Muscle of arm (tissue), 12 donors: ENCODE results near the gene FTSJ3. TPM values are rescaled to one million over a fixed set of nuclear protein-coding genes. Genes with fewer than 3 reads are reported as not detected.

ENCODE experiments used
- DNase-seq: peaks from one replicate; pipeline ENCODE4 v3.0.0-alpha.2; 2013
- polyA plus RNA-seq, 12 donors: library from polyadenylated mRNA; unstranded; fragments of 120-200 nt; gene quantifications; one replicate each; pipeline ENCODE4 v1.2.1, GENCODE V29; 2013; ENCODE audit not compliant: insufficient read length in 12 of 12

The FTSJ3 gene
- polyA plus RNA-seq, 12 donors: 27.6 to 47.4 (median 32.6) TPM; not detected in 1

DNA sequence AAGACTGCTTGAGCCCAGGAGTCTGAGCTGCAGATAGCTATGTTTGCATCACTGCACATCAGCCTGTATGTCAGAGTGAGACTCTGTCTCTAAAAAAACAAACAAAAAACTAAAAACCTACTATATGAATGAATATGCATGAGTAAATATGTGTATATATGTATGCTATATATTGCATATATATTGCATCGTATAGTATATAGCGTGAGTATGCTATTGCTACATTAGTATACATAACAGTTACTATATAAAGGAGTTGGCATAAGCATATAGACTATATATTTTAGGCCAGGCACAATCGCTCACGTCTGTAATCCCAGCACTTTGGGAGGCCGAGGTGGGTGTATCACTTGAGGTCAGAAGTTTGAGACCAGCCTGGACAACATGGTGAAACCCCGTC lies 37.4 kb downstream of the FTSJ3 start:
- no peak for DNase-seq

DNA sequence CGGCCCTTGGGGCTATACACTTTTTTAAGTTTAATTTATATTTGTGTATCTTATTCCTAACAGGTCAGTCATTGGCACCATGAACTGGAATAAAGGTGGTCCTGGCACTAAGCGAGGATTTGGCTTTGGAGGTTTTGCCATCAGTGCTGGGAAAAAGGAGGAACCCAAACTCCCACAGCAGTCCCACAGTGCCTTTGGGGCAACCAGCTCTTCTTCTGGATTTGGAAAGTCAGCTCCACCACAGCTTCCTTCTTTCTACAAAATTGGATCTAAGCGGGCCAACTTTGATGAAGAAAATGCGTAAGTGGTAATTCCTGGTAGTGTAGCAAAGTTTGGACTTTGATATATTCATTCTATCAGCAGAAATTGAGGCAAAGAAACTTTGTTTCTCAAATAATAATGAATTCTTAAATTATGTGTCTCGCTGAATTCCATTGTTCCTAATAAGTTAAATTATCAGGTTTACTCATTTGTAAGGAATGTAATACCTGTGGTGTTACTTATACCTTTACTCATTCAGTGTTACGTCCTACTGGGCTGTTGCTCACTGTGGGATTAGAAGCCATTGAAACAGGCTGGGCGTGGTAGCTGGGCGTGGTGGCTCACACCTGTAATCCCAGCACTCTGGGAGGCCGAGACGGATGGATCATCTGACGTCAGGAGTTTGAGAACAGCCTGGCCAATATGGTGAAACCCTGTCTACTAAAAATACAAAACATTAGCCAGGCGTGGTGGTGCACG lies 40.3 kb downstream of the FTSJ3 start:
- no peak for DNase-seq

DNA sequence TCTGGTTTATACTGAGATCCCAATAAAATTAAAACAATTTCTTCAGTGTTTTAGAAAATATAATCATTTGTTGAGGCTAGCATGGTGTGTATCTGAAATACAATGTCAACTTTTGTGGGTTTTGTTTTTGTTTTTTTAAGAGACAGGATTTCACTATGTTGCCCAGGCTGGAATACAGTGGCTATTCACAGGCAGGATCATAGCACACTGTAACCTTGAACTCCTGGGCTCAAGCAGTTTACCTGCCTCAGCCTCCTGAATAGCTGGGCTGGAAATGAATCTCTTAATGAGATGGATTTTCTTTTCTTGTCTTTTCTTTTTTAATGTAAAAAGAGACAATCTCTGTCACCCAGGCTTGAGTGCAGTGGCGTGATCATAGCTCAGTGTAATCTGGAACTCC lies 41.3 kb downstream of the FTSJ3 start:
- DNase-seq: no peak

DNA sequence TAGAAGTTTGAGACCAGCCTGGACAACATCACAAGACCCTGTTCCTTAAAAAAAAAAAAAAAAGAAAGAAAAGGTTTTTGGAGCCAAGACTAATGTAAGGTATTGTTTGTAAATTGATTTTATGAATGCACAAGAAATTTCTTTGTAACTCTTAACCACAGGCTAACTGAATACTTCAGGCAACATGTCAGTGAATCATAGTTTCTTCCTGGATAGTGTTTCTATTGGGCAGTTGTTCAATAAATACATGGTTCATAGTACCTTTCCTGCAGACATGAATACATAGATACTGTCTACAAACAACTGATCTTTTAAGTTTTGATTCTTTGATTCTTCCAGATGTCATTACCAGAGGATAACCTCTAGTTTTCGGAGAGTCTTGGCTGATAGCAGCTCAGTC lies 41.9 kb downstream of the FTSJ3 start:
- DNase-seq: no peak

DNA sequence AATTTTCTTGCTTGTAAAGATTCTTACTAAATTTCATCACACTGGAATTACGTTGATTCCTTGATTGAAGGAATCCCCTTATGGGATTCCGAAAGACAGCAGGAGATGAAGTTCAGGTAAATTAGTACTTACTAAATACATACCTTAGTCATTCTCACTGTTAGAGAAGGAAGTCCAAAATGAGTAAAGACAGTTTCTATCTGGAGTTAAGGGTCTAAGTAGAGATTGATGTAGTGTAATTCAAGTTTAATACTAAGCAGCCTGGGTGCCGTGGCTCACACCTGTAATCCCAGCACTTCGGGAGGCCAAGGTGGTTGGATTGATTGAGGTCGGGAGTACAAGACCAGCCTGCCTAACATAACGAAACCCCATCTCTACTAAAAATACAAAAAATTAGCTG lies 43.9 kb downstream of the FTSJ3 start:
- no peak for DNase-seq

DNA sequence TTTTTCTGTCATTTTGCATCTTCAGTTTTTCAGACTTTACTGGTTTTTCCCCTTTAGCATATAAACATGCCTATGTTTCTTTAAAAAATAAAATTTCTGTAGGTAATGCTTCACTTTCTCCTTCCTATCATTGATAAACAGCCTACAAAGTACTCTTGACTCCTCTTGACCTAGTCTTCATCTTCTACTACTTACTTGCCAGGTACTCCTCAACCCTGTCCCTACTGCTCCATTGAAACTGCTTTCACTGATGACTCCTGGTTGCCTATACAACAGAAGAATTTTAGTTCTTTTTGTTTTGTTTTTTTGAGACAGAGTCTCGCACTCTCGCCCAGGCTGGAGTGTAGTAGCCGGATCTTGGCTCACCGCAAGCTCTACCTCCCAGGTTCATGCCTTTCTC lies 46.5 kb downstream of the FTSJ3 start:
- no peak for DNase-seq

DNA sequence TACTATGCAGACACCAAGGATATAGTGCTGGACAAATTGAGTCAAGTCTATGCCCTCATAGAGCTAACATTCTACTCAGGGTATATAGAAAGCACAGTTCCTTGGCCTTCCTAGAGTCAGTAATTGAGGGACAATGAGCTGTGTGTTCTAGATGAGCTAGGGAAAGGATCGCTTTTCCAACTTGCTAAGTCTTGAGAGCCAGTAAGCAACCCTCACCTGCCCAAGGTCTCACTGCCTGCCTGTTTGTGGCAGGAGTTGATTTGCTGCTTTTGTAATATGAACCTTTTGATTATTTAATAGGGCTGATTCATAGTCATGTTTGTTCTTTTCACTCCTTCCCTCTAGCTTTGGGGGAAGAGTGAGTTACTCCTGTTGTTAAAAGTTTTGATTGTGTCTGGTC lies 47.0 kb downstream of the FTSJ3 start:
- DNase-seq: no peak

DNA sequence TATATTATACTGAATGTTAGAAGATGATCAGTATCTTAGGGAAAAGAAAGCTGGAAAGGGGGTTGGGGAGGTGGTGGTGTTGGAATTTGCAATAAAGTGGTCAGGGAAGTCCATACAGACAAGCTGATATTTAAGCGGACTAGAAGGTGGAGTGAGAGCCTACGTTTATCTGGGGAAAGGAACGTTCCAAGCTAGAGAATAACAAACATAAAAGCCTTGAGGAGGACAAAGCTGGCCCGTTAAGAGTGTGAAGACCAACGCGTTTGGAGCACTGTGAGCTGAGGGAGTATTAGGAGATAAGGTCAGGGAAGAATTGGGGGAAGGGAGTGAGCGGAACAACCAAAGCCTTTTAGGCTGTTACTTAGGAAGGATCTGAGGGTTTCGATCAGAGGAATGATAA lies 52.0 kb downstream of the FTSJ3 start:
- no peak for DNase-seq

DNA sequence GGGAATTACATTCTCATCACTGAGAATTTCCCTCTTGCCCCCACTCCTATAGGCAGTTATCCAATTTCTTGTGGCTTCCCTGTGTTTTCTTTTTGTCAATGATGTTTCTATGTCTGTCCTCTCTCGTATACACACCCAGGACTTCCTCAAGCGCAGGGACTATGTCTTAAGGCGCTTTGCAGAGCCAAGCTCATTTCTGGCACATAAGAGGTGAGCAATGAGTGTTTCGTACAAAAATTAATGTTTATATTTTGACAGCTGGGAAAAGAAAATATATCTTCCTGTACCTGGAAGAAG lies 52.5 kb downstream of the FTSJ3 start:
- peak; percentile 4 for DNase-seq

DNA sequence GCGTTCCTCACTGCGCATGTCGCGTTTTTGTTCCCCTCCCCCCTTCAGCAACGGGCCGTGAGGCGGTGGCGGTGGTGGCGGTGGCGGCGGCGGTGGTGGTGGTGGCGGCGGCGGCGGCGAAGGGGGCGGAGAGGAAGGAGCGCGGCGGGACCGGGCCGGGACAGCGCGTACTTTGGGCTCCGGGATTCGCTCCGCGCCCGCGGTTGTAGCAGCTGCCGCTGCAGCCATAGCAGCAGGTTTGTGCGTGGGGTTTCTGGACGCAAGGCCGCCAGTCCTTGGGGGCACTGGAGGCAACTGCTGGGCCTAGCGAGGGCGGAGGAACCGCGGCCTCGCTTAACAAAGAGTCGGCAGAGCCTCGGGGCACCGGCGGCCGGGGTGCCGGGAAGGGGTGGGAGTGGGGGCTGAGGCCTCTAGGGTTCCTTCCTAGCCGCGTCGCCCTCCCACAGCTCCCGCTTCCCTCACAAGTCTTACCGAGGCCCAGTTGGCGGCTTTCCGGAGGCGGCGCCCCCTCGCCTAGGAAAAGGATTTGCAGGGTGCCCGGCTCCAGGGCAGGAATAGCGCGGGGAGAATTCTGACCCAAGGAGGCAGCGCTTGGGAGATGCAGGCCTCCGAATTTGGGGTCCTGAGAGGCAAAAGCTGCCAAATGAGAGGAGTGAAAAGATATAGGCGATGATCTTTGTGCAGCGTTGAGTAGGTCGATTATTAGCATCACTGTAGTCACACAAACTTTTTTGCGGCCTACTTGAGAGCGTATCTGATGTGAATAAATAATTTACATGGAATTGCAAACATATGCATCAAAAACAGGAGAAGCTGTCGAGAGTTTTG lies 53.1 kb downstream of the FTSJ3 start, which contains the start of gene DDX42:
Gene DDX42 (plus strand): TSS at position 30 of the 828 bp plus-strand sequence. CDS start 12,880 bp downstream, outside the sequence.
- DNase-seq: peak; percentile 54

DNA sequence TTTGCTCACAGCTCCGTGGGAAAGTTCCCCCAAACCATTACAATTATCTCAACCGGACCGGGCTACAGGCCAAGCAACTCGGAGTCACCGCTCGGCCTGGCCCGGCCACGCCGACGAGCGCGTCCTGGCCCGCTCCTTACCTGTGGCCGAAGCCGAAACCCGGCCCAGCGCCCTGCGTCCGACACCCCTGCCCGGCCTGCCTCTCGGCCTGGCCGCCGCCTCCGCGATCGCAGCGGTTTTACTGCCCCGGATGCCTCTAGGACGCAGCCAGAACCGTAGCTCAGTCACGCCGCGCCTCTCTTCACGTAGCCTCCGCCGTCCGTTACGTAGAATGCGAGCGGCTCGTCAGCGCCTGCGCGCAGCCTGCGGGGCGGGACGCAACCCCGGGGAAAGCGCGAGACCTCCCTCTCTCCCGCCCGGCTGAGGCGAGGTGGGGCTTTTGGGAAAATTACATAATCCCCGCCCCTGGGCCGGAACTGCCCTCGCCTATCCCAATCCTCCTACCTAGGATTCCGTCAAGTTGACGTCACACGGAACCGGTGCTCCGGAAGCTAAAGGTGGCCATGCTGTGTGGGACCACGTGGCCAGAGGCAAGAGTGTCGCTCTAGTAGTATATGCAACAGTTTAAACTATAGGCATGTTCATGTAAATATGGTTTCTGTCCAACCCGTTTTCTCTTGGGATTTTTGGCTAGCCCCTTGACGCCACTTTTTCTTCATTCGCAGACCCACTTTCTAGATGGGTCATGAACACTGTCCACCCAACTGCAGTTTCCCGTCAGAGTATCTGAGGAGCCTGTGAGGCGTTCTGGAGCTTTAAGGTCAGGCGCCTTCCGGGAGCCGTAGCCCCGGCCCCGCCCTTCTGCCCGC lies 54.0 kb downstream of the FTSJ3 start, which contains the start of gene CCDC47:
Gene CCDC47 (minus strand): TSS at position 326 of the 869 bp plus-strand sequence. CDS start 7,422 bp downstream, outside the sequence.
- DNase-seq: peak; percentile 100

DNA sequence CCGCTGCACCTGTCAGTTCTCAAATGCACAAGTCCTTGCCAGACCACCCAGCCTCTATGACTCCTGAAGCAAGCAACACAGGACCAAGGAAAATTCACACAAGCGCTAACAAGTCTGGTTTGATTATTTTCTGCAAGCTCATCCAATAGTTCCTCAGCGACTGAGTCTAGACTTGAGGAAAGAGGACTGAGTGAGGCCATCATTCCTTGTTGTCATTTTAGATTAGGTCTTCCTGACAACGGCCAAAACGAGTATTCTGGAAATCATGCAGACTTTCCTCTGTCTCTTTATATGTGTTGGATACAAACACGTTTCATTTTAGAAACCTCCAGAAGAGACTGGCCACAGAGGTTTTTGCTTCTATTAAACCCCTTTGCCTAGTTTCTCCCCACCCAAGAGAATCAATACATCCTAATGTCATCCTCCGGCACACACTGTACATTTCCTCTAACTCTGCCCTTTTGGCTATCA lies 54.6 kb downstream of the FTSJ3 start:
- DNase-seq: peak; percentile 15

Other genes with a start within 250 kb of the FTSJ3 start
- 10 to 100 TPM in 11 of 12 donors, not detected in 1; 13.8 to 19.3 (median 17.1) TPM for gene TACO1, start 226.8 kb downstream of the FTSJ3 start, polyA plus RNA-seq
- gene MAP3K3, start 205.2 kb downstream of the FTSJ3 start, polyA plus RNA-seq: 10 to 100 TPM in 11 of 12 donors, not detected in 1; 18.7 to 36.2 (median 23.1) TPM
- gene LIMD2, start 127.5 kb downstream of the FTSJ3 start, polyA plus RNA-seq: 10 to 100 TPM in 3 of 12 donors, 1 to 10 TPM in 8, not detected in 1; 4.6 to 30.1 (median 7.8) TPM
- 10 to 100 TPM in 11 of 12 donors, not detected in 1; 19.0 to 60.5 (median 27.1) TPM for gene STRADA, start 85.9 kb downstream of the FTSJ3 start, polyA plus RNA-seq
- gene CCDC47, start 54.1 kb downstream of the FTSJ3 start, polyA plus RNA-seq: 10 to 100 TPM in 11 of 12 donors, not detected in 1; 43.8 to 73.2 (median 59.4) TPM
- gene DDX42, start 53.5 kb downstream of the FTSJ3 start, polyA plus RNA-seq: 100 to 1,000 TPM in 9 of 12 donors, 10 to 100 TPM in 2, not detected in 1; 80.5 to 177 (median 109) TPM
- gene PSMC5, start 232 bp downstream of the FTSJ3 start, polyA plus RNA-seq: 100 to 1,000 TPM in 10 of 12 donors, 10 to 100 TPM in 1, not detected in 1; 95.6 to 118 (median 109) TPM
- 10 to 100 TPM in 11 of 12 donors, not detected in 1; 24.0 to 63.6 (median 27.1) TPM for gene SMARCD2, start 15.0 kb upstream of the FTSJ3 start, polyA plus RNA-seq
- gene CSH2, start 46.0 kb upstream of the FTSJ3 start, polyA plus RNA-seq: 1 to 10 TPM in 9 of 12 donors, under 1 TPM in 1, not detected in 2; 0.73 to 10.0 (median 3.1) TPM
- not detected for gene GH2, start 54.3 kb upstream of the FTSJ3 start, polyA plus RNA-seq
- gene CSH1, start 68.9 kb upstream of the FTSJ3 start, polyA plus RNA-seq: 10 to 100 TPM in 3 of 12 donors, 1 to 10 TPM in 6, under 1 TPM in 1, not detected in 2; 0.58 to 19.1 (median 7.0) TPM
- gene CSHL1, start 83.6 kb upstream of the FTSJ3 start, polyA plus RNA-seq: under 1 TPM in 4 of 12 donors, not detected in 8; 0.30 to 0.83 (median 0.61) TPM
- gene GH1, start 91.2 kb upstream of the FTSJ3 start, polyA plus RNA-seq: not detected
- 1 to 10 TPM in 9 of 12 donors, under 1 TPM in 1, not detected in 2; 0.88 to 8.4 (median 2.2) TPM for gene CD79B, start 104.7 kb upstream of the FTSJ3 start, polyA plus RNA-seq
- 10 to 100 TPM in 11 of 12 donors, not detected in 1; 13.9 to 53.0 (median 39.3) TPM for gene SCN4A, start 145.3 kb upstream of the FTSJ3 start, polyA plus RNA-seq
- 1 to 10 TPM in 11 of 12 donors, not detected in 1; 1.7 to 5.4 (median 2.4) TPM for gene PRR29, start 170.7 kb upstream of the FTSJ3 start, polyA plus RNA-seq
- gene ICAM2, start 193.0 kb upstream of the FTSJ3 start, polyA plus RNA-seq: 10 to 100 TPM in 11 of 12 donors, not detected in 1; 16.3 to 34.6 (median 24.8) TPM